Activated CD8-positive, alpha-beta T cell treated with anti-CD3 and anti-CD28 coated beads for 36 hours (primary cell): ENCODE data around the gene SLC27A2. TPM values are rescaled to one million over a fixed set of nuclear protein-coding genes. Genes with fewer than 3 reads are reported as not detected.

Source experiments
- ATAC-seq: fragments of 200-7000 bp; cut with Tn5 transposase; one replicate; pipeline ENCODE4 v1.10.0; 2021; ENCODE audit warnings: mild to moderate bottlenecking, moderate library complexity
- CTCF ChIA-PET: fragments of 350-600 bp; sonication (Branson Sonifier 250); formaldehyde crosslinking; loops from one replicate; lab custom pipeline; 2021; ENCODE audit warnings: antibody characterized with exemption; lab: Charles Lee
- POLR2A ChIA-PET: fragments of 350-600 bp; sonication (Branson Sonifier 250); formaldehyde crosslinking; loops from one replicate; lab custom pipeline; 2021; ENCODE audit warnings: antibody characterized with exemption; lab: Charles Lee
- DNase-seq: peaks from one replicate; pipeline ENCODE4 v3.0.0-alpha.2; 2020
- H3K27ac Mint-ChIP-seq: one replicate; pipeline ENCODE4 v1.8.0; 2021; ENCODE audit warnings: mild to moderate bottlenecking, mixed read lengths
- H3K27me3 Mint-ChIP-seq: one replicate; pipeline ENCODE4 v1.8.0; 2021; ENCODE audit warnings: mixed read lengths
- H3K36me3 Mint-ChIP-seq: one replicate; pipeline ENCODE4 v1.8.0; 2021; ENCODE audit warnings: low read depth, mixed read lengths
- H3K4me1 Mint-ChIP-seq: one replicate; pipeline ENCODE4 v1.8.0; 2021; ENCODE audit warnings: low read depth, mixed read lengths
- H3K4me3 Mint-ChIP-seq: one replicate; pipeline ENCODE4 v1.8.0; 2021; ENCODE audit warnings: mild to moderate bottlenecking, moderate library complexity, mixed read lengths
- H3K9me3 Mint-ChIP-seq: one replicate; pipeline ENCODE4 v1.8.0; 2021; ENCODE audit warnings: mixed read lengths
- CTCF ChIP-seq: fragments of 200-600 bp; IDR thresholded peaks from one replicate; pipeline ENCODE4 v1.8.0; 2022; ENCODE audit warnings: antibody characterized with exemption, mild to moderate bottlenecking
- intact Hi-C: fragments of 100-400 bp; cut with micrococcal nuclease; formaldehyde crosslinking; loops from one replicate; pipeline ENCODE4 v1.10.0; 2022
- total RNA-seq, 2 experiments: library from RNA; stranded (reverse); gene quantifications; one replicate each; pipeline ENCODE4 v1.2.3, GENCODE V29; 2021

The SLC27A2 gene
- total RNA-seq, 2 experiments from 2014 or later = 9.8 to 9.9 TPM

- DNase-seq (no peak), ATAC-seq (no peak)
- POLR2A ChIA-PET = interaction anchor here (1.0 kb wide), 1 partner anchor 69 kb away, joined by 3 read pairs; no protein-coding TSS in a partner anchor
- CTCF ChIA-PET = no interaction called here
- H3K27me3 Mint-ChIP-seq = no peaks in the 10 kb centered on the region
- no peaks in the 10 kb centered on the region for H3K9me3 Mint-ChIP-seq
- peaks cover 31% of the 10 kb centered on the region for H3K4me1 Mint-ChIP-seq
- peaks cover 3% of the 10 kb centered on the region for H3K36me3 Mint-ChIP-seq
- intact Hi-C loops = no loop called here
- H3K27ac Mint-ChIP-seq = no peak overlapping the region
- no peak for TF ChIP-seq CTCF
- no peak overlapping the region for H3K4me3 Mint-ChIP-seq
Measured at GRCh38 chr15:50246631-50247030, 64.6 kb downstream of the SLC27A2 start.

- ATAC-seq (peak; percentile 99), DNase-seq (peak; percentile 77)
- no peaks in the 10 kb centered on the region for H3K9me3 Mint-ChIP-seq
- ChIA-PET POLR2A (interaction anchor here (1.4 to 2.7 kb wide), 4 partner anchors 10 to 20 kb away, joined by 7 to 14 read pairs (median 8); no protein-coding TSS in a partner anchor), CTCF (interaction anchor here (0.9 to 2.2 kb wide), 4 partner anchors 11 to 64 kb away, joined by 3 to 10 read pairs (median 8); no protein-coding TSS in a partner anchor)
- peaks cover 28% of the 10 kb centered on the region for H3K4me1 Mint-ChIP-seq
- no peaks in the 10 kb centered on the region for H3K27me3 Mint-ChIP-seq
- H3K4me3 Mint-ChIP-seq = peak overlapping the region; percentile 69
- peak overlapping the region; percentile 97 for H3K27ac Mint-ChIP-seq
- intact Hi-C loops = no loop called here
- no peak for TF ChIP-seq CTCF
- peaks cover 3% of the 10 kb centered on the region for H3K36me3 Mint-ChIP-seq
Measured at GRCh38 chr15:50247819-50248655, 66.0 kb downstream of the SLC27A2 start.

GRCh38 chr15:50248994-50249582 lies 67.1 kb downstream of the SLC27A2 start:
- intact Hi-C loops = no loop called here
- no peak for TF ChIP-seq CTCF
- H3K4me1 Mint-ChIP-seq = peaks cover 28% of the 10 kb centered on the region
- no peak for ATAC-seq
- no peaks in the 10 kb centered on the region for H3K27me3 Mint-ChIP-seq
- H3K27ac Mint-ChIP-seq = peak overlapping the region; percentile 97
- POLR2A ChIA-PET = interaction anchor here (0.8 to 2.7 kb wide), 6 partner anchors 9 to 67 kb away, joined by 4 to 14 read pairs (median 8); partner anchors contain the start of gene SLC27A2
- H3K36me3 Mint-ChIP-seq = peaks cover 3% of the 10 kb centered on the region
- H3K4me3 Mint-ChIP-seq = peak overlapping the region; percentile 69
- CTCF ChIA-PET = interaction anchor here (0.9 to 2.2 kb wide), 5 partner anchors 9 to 65 kb away, joined by 3 to 10 read pairs (median 7); no protein-coding TSS in a partner anchor
- H3K9me3 Mint-ChIP-seq = no peaks in the 10 kb centered on the region
- DNase-seq = no peak

- H3K4me1 Mint-ChIP-seq = peaks cover 28% of the 10 kb centered on the region
- intact Hi-C loops = no loop called here
- H3K4me3 Mint-ChIP-seq = no peak overlapping the region
Measured at GRCh38 chr15:50249704-50250103, 67.7 kb downstream of the SLC27A2 start.

More at GRCh38 chr15:50249704-50250103, 67.7 kb downstream of the SLC27A2 start:
- Mint-ChIP-seq H3K27ac (no peak overlapping the region), H3K36me3 (peaks cover 3% of the 10 kb centered on the region), H3K9me3 (no peaks in the 10 kb centered on the region), H3K27me3 (no peaks in the 10 kb centered on the region)
- TF ChIP-seq CTCF = no peak
- ATAC-seq (no peak), DNase-seq (no peak)
- ChIA-PET CTCF (interaction anchor here (1.5 to 3.1 kb wide), 4 partner anchors 8 to 65 kb away, joined by 5 to 14 read pairs (median 8); no protein-coding TSS in a partner anchor), POLR2A (interaction anchor here (1.1 to 2.7 kb wide), 3 partner anchors 10 to 67 kb away, joined by 4 to 14 read pairs (median 8); partner anchors contain the start of gene SLC27A2)
